ENCODE measurements around the gene DHRS7B.
"Not testable (repeated sequence)": the region's sequence is repeated elsewhere in the genome, so short reads cannot be mapped to it uniquely, and the experiment has no call there.

The DHRS7B gene

GRCh38 chr17:21210411-21211076 lies 83.8 kb downstream of the DHRS7B start:
- no peak for DNase-seq (ENCODE audit: low read depth)

- DNase-seq (ENCODE audit: low read depth), result no peak
These were observed 85.2 kb downstream of the DHRS7B start for GRCh38 chr17:21211825-21212479.

- no peak for DNase-seq (ENCODE audit: low read depth)
These were observed 86.3 kb downstream of the DHRS7B start for GRCh38 chr17:21212826-21213637.

GRCh38 chr17:21213638-21214014 lies 86.9 kb downstream of the DHRS7B start:
- no peak for DNase-seq (ENCODE audit: low read depth)

GRCh38 chr17:21214015-21214776 lies 87.4 kb downstream of the DHRS7B start, which contains the start of gene TMEM11:
Gene TMEM11, minus strand, starts transcription at chr17:21214161. Its CDS starts 9 bp downstream, at chr17:21214152.
- DNase-seq (ENCODE audit: low read depth), result peak; percentile 96

GRCh38 chr17:21214777-21215541 lies 88.2 kb downstream of the DHRS7B start:
- peak; percentile 14 for DNase-seq (ENCODE audit: low read depth)

- no peak for DNase-seq (ENCODE audit: low read depth)
These were observed 89.2 kb downstream of the DHRS7B start for GRCh38 chr17:21215935-21216334.

- DNase-seq (ENCODE audit: low read depth), result no peak
These were observed 90.6 kb downstream of the DHRS7B start for GRCh38 chr17:21217346-21217745.

GRCh38 chr17:21218101-21218500 lies 91.3 kb downstream of the DHRS7B start:
- DNase-seq (ENCODE audit: low read depth), result no peak

GRCh38 chr17:21218831-21219380 lies 92.1 kb downstream of the DHRS7B start:
- peak; percentile 15 for DNase-seq (ENCODE audit: low read depth)

- no peak for DNase-seq (ENCODE audit: low read depth)
These were observed 96.3 kb downstream of the DHRS7B start for GRCh38 chr17:21223086-21223485.

- DNase-seq (ENCODE audit: low read depth), result not testable (repeated sequence)
These were observed 100.5 kb downstream of the DHRS7B start for GRCh38 chr17:21227277-21227676.

- DNase-seq (ENCODE audit: low read depth), result no peak
These were observed 101.3 kb downstream of the DHRS7B start for GRCh38 chr17:21228111-21228510.

- DNase-seq (ENCODE audit: low read depth), result no peak
These were observed 102.1 kb downstream of the DHRS7B start for GRCh38 chr17:21228845-21229244.

GRCh38 chr17:21231533-21231932 lies 104.8 kb downstream of the DHRS7B start:
- DNase-seq (ENCODE audit: low read depth), result no peak

GRCh38 chr17:21232033-21232749 lies 105.4 kb downstream of the DHRS7B start:
- DNase-seq (ENCODE audit: low read depth), result no peak

- DNase-seq (ENCODE audit: low read depth), result no peak
These were observed 107.0 kb downstream of the DHRS7B start for GRCh38 chr17:21233581-21234347.

GRCh38 chr17:21235921-21236320 lies 109.2 kb downstream of the DHRS7B start:
- no peak for DNase-seq (ENCODE audit: low read depth)

- peak; percentile 37 for DNase-seq (ENCODE audit: low read depth)
These were observed 113.1 kb downstream of the DHRS7B start for GRCh38 chr17:21239680-21240368.

All from fibroblast of gingiva (primary cell).